ENCODE measurements around the gene ZBTB7A.

DNA sequence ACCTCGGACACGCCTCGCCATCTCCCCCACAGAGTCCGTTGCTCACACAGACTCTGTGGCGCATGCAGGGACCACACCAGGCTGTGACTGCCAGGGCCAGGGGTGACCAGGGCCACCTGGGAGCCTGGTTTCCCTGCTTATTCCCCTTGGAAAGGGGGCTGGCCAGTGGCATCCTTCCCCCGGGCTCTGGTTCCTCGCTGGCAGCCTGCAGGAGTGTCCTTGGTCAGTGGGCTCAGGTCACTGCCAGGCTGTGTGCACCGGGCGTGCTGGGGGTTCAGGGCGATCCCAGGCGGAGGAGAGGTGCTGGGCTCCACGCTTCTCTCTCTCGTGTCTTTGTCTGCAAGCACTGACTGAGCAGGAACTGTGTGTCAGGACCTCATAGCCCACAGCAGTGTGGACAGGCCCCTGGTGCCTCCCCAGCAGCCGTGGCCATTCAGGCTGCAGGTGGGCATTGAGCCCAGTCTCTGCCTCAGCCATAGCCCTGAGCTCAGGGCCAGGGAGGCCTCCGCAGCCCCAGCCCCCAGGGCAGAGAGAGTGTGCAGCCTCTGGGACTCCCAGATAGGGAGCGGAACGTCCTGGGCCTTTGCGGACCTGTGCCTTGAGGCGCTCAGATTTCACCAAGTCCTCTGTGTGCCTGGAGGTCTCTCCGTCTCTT, 52.7 kb downstream of the ZBTB7A start:
- TF ChIP-seq EZH2phosphoT487 (IDR thresholded peaks at IDR 0.05; ENCODE audit: insufficient read depth, low read depth): no peak
- no peak for TF ChIP-seq EZH2 (IDR thresholded peaks at IDR 0.05; ENCODE audit: insufficient read depth, poor library complexity, severe bottlenecking)
